Medulla oblongata (tissue), 1 donor: ENCODE measurements around the gene ANTXR1.
A peak's percentile ranks its signal among the peaks of the same experiment; 100 is the strongest.

Source experiments
- DNase-seq: peaks from one replicate; pipeline ENCODE4 v3.0.0-alpha.2; 2015; ENCODE audit errors: extremely low spot score

ANTXR1 gene

DNA sequence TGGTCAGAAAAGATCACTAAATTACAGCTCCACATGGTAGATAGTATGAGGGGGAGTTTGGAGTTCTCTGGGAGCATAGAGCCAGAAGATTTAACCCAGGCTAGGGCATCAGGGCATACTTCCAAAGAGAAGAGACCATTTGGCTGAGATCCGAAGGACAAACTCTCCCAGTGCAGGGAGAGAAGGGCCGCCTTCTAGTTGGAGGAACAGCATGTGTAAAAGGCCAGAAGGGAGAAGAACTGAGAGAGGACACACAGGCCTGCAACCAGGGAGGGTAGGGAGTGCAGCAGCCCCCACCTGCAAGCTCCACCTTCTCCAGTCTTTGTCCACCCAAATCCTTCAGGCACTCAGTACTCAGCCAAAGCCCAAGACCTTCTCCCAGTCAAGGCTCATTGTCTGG is 192.1 kb downstream of the ANTXR1 start:
- DNase-seq = no peak

DNA sequence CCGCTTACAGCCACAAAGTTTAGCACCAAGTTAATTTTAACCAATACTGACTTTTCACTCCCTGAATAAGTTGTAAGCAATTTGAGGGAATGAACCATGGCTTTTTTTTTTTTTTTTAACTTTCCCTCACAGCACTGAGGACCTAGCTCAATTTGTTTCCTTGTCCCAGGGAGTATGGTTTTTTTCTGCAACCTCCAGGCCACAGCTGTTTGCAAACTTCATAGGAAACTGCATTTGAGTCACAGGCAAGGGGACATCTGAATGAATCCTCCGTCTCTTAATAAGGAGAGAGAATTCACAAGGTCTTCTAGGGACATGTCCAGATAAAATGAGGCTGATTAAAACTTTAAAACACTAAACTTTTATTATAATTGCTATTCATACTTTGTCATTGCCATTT is 192.5 kb downstream of the ANTXR1 start:
- DNase-seq = no peak

GRCh38 chr2:69208023-69208595 is 195.1 kb downstream of the ANTXR1 start:
- no peak for DNase-seq

DNA sequence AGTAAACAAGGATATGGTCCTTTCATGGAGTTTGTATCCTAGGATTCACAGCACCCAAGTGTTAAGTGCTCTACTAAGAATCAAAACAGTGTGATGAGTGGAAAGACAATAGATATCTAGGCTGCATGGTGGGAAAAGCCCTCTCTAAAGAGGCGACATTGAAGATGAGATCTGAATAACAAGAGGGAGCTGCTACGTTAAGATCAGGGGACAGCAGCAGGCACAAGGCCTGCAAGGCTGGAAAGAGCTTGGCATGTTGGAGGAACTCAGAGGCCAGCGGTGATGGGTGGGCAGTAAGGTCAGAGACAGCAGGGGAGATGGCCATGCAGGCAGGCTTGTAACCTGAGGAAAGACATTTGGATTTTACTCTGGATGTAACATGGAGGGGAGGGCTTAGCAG is 196.5 kb downstream of the ANTXR1 start:
- no peak for DNase-seq

- DNase-seq = no peak
Measured at GRCh38 chr2:69210385-69210784, 197.4 kb downstream of the ANTXR1 start.

- no peak for DNase-seq
Measured at GRCh38 chr2:69211048-69211447, 198.1 kb downstream of the ANTXR1 start.

DNA sequence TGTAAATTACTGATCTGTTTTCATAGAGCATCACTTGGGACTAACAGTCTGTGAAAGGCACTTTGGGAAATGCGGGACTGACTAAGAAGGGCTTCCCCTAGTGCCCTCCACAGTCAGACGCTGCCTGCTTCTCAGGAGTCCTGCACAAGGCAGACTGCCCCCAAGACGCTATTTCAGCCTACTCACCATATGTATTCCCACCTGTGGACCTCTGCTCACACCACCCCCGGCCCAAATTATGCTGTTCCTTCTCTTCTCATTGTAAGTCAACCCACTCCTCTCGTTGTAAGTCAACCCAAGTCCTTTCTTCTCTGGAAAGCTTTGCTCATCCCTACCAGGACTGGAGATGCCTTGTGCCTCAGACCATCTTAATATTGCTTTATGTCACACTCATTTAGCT is 198.7 kb downstream of the ANTXR1 start:
- DNase-seq = no peak

DNA sequence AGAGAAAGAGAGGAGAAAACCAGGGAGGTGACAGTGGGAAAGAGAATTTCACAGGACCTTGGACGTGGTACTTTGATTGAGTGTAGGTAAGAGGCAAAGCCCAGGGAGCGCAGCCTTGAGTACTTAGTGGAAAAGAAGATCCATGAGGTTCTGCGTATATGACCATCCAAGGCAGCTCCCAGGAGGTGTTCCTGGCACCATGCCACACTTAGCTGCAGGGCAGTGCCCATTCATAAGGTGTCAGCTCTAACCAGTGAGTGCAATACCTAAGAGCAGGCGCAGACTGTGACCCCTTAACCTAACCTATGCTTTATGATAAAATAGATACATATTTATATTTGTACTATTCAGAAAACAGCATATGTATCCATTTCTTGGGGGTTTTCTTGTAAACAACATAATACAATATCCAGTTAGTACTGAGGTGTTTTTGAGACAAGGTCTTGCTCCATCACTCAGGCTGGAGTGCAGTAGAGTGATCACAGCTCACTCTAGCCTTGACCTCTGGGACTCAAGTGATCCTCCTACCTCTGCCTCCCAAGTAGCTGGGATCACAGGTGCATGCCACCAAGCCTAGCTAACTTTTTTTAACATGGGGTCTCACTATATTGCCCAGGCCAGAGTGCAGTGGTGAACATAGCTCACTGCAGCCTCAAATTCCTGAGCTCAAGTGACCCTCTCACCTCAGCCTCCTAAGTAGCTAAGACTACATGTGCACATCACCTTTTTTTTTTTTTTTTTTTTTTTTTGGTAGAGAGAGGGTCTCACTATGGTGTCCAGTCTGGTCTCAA is 199.5 kb downstream of the ANTXR1 start:
- DNase-seq = no peak

DNA sequence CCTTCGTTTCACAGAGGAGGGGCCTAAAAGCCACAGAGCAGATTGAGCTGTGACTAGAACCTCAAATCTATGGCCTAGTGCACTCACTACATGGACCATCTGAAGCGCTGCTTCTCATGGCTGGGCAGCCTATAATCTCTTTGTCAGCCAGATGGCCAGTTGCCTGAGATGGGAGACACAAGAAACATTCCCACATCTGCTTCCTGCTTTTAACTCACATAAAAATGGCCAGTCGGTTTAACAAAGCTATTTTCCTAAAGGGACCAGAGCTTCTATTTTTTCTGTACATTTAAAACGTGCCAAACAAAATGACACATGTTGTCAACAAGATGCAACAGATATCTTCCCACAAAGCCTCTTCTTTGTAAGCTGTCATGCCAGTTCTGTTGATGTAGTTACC is 200.2 kb downstream of the ANTXR1 start:
- DNase-seq = no peak

DNA sequence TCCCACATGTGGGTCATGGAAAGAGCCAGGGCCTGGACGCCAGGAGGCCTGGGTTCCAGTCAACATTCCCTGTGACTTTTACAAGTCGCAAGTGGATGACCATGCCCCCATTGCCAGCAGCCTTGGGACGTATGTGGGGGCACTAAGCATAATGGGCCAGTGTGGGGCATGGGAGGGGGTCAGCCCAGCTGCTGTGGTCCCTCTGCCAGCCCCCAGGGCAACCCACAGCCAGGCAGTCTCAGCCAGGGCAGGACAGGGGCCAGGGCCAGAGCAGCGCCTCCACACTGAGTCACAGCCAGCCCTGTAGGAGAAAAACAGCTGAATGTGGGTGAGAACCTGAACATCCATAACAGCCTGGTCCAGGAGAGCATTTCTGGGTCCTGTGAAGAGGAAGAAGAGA is 200.8 kb downstream of the ANTXR1 start:
- no peak for DNase-seq

- DNase-seq = peak; percentile 40
Measured at GRCh38 chr2:69214898-69215297, 201.9 kb downstream of the ANTXR1 start.

- no peak for DNase-seq
Measured at GRCh38 chr2:69216535-69217332, 203.8 kb downstream of the ANTXR1 start.

- DNase-seq = no peak
Measured at GRCh38 chr2:69217333-69218080, 204.5 kb downstream of the ANTXR1 start.

- no peak for DNase-seq
Measured at GRCh38 chr2:69221512-69221911, 208.5 kb downstream of the ANTXR1 start.

DNA sequence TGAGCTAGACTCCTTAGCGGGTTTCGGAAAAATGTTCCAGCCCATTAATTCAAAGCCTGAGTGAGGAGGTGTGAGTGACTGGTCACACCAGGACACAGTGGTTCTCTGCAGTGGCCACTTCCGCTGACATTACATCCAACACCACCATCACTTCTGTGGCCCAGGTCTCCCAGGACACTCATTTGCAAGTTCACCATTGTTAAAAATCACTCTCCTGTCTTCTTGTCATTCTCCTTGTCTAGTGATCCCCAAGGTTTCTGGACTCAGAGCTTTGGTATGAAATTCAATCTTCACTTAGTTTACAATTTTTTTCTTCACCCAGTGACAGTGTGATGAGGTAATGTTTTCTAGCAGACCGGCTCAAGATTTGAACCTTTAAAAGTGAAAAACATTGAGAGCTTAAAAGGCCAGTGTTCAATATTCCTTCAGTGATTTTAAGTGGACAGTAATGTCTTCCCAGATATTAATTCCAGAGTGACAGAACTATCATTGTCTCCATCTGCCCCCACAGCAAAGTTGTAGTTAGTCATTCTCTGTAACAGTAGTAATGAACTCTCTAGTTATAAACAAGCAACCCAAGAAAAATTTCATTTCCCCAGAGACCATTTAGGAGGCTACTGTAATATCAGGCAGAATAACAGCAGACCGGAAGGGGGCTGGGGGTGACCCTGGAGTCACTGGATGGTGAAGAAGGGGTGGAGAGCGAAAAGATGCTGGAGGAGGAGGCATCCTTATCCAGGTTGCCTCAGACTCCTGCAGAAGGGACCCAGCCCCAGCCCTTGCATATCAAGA is 209.2 kb downstream of the ANTXR1 start:
- DNase-seq = peak; percentile 38

- DNase-seq = no peak
Measured at GRCh38 chr2:69222953-69223658, 210.1 kb downstream of the ANTXR1 start.

DNA sequence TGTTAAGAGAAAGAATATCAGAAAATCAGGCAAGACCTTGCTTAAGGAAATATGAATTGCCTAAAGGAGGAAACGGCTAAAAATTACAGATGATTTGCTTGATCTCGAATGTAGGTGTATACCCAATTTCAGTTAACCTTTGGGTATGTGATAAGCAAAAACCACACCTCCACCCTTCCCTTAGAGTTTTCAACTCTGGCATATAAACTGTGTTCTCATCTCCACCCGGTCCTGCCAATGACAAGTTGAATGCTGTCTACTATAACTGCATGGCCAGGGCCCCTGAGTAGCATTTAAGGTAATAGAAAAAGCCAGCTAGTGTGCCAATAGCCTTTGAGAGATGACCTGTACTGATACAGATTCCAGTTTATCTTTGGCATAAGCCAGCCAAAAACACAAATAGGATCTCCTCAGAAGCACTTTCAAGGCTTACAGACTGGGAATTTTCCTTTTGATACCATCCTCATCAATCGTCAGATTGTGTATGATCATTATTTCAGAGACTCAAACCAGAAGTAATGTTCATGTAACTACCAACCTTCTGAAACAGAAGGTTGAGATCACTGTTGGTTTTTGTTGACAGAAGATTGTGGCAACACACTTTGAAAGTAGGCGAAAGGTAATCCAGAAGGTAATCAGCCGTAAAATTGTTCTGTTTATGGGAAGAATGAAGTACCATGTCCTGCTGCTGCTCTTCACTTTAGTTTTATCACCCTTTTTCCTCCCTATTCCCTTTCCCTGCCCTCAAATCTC is 211.0 kb downstream of the ANTXR1 start:
- no peak for DNase-seq

- DNase-seq = no peak
Measured at GRCh38 chr2:69224512-69224837, 211.5 kb downstream of the ANTXR1 start.

- no peak for DNase-seq
Measured at GRCh38 chr2:69225933-69226332, 213.0 kb downstream of the ANTXR1 start.

DNA sequence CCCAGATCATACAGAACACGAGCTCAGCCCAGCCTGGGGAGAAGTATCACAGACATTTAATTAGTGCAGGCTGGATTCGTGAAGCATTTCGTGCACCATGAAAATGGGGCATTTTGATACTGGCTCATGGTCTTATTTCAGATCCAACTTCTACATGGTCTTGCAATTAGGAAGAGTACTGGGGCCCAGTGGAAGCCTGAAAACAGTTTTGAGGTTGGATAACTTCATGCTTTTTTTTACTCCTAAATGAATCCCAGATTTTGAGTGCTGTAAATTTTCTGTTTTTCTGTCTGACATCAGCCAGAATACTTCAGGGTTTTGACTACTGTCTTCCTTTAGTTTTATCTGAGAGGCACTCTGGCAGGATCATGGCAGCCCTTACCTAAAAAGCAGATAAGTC is 213.9 kb downstream of the ANTXR1 start:
- no peak for DNase-seq
